HepG2 (cell line): ENCODE measurements around the gene ATP6V1G2. TPM values are rescaled to one million over a fixed set of nuclear protein-coding genes. Genes with fewer than 3 reads are reported as not detected.

Experiments
- ATAC-seq: fragments of 200-7000 bp; cut with Tn5 transposase; 3 replicates; pipeline ENCODE4 v1.9.1; 2020; ENCODE audit warnings: mild to moderate bottlenecking, moderate library complexity
- BruUV-seq: library from RNA; stranded (reverse); fragments of 400-500 nt; replicated peaks from 2 replicates; lab custom pipeline; 2021; lab: Mats Ljungman, UMichigan
- CTCF ChIA-PET: fragments of 300-600 bp; formaldehyde crosslinking; extraction: SDS; loops from one replicate; lab custom pipeline; 2021; ENCODE audit warnings: low total read pairs, inconsistent platforms, low intra/inter-chr PET ratio; lab: Yijun Ruan, JAX
- POLR2A ChIA-PET: fragments of 350-600 bp; sonication (Branson Sonifier 250); formaldehyde crosslinking; loops from one replicate; lab custom pipeline; 2020; ENCODE audit warnings: antibody characterized with exemption, inconsistent platforms; lab: Yijun Ruan, JAX
- DNase-seq: peaks from one replicate; pipeline ENCODE4 v3.0.0-alpha.2; 2015; ENCODE audit warnings: low spot score
- FAIRE-seq: peaks from 3 replicates; lab custom pipeline; 2011; peaks lifted over from hg19 to GRCh38; lab: Jason Lieb, UNC
- H2AFZ ChIP-seq: one replicate; pipeline ENCODE4 v1.6.1; 2011; ENCODE audit warnings: low read length, inconsistent platforms
- H3K27ac ChIP-seq: fragments of 300-600 bp; 3 replicates; pipeline ENCODE4 v1.8.0; 2011; ENCODE audit warnings: mixed run types, mild to moderate bottlenecking, mixed read lengths, low read length, inconsistent platforms; ENCODE audit not compliant: insufficient read depth; ENCODE audit errors: extremely low read length
- H3K27me3 ChIP-seq, 2 experiments: fragments of 200-600 bp in 1 of 2; 2 replicates in 1 of 2; 3 replicates in 1 of 2; pipeline versions ENCODE4 v1.6.0 to v1.8.0; 2011; ENCODE audit warnings: low read length in 2 of 2, mild to moderate bottlenecking in 2 of 2, moderate library complexity in 2 of 2, inconsistent platforms in 1 of 2; ENCODE audit not compliant: insufficient read depth in 2 of 2, control insufficient read depth in 1 of 2
- H3K36me3 ChIP-seq, 2 experiments: fragments of 200-600 bp in 1 of 2; replicated peaks in 1 of 2; 2 replicates in 1 of 2; 3 replicates in 1 of 2; pipeline versions ENCODE4 v1.5.1 to v1.8.0; 2011; ENCODE audit warnings: low read length in 2 of 2, inconsistent platforms in 1 of 2; ENCODE audit not compliant: insufficient read depth in 2 of 2, control insufficient read depth in 1 of 2
- H3K4me1 ChIP-seq: 2 replicates; pipeline ENCODE4 v1.5.1; 2012; ENCODE audit warnings: low read length, inconsistent platforms; ENCODE audit not compliant: insufficient read depth
- H3K4me2 ChIP-seq: 2 replicates; pipeline ENCODE4 v1.6.0; 2011; ENCODE audit warnings: low read depth, low read length, inconsistent platforms
- H3K4me3 ChIP-seq, 3 experiments: fragments of 200-600 bp in 1 of 3; sonication (generic), shearing (Covaris generic) in 1 of 3; replicated peaks in 1 of 3; 2 replicates each; pipeline ENCODE4 v1.5.1; 2011 to 2016; ENCODE audit warnings: low read length in 3 of 3, inconsistent platforms in 2 of 3, low read depth in 2 of 3, mild to moderate bottlenecking in 2 of 3, control low read depth in 1 of 3, mixed read lengths in 1 of 3; ENCODE audit not compliant: insufficient read depth in 1 of 3
- H3K79me2 ChIP-seq: one replicate; pipeline ENCODE4 v1.6.1; 2011; ENCODE audit warnings: low read length, inconsistent platforms; ENCODE audit not compliant: insufficient read depth
- H3K9ac ChIP-seq: 2 replicates; pipeline ENCODE4 v1.6.0; 2011; ENCODE audit warnings: mild to moderate bottlenecking, low read depth, low read length, inconsistent platforms; ENCODE audit not compliant: insufficient read depth
- H3K9me3 ChIP-seq: 2 replicates; pipeline ENCODE4 v1.5.1; 2012; ENCODE audit warnings: mild to moderate bottlenecking, low read length
- H4K20me1 ChIP-seq: 2 replicates; pipeline ENCODE4 v1.6.0; 2011; ENCODE audit warnings: inconsistent platforms, mild to moderate bottlenecking, low read length, moderate library complexity; ENCODE audit not compliant: insufficient read depth
- EHMT2 ChIP-seq: fragments of 200-600 bp; sonication (generic); IDR thresholded peaks from 2 replicates; pipeline ENCODE4 v1.7.0; 2017; ENCODE audit warnings: antibody characterized with exemption, low read depth, low read length, borderline replicate concordance
- NR2F1 ChIP-seq, 2 experiments: fragments of 450-650 bp in 1 of 2; formaldehyde crosslinking in 1 of 2; IDR thresholded peaks; 2 replicates each; pipeline versions ENCODE4 v1.5.0 to v1.6.1; 2016 to 2020; ENCODE audit warnings: mild to moderate bottlenecking in 1 of 2, missing compliant biosample characterization in 1 of 2, missing genetic modification reagents in 1 of 2, moderate library complexity in 1 of 2
- PATZ1 ChIP-seq: sonication (generic); formaldehyde crosslinking; IDR thresholded peaks from 2 replicates; pipeline ENCODE4 v1.4.0; 2020; ENCODE audit warnings: missing genetic modification reagents
- SALL1 ChIP-seq: sonication (generic); formaldehyde crosslinking; IDR thresholded peaks from 2 replicates; pipeline ENCODE4 v1.8.0; 2022; ENCODE audit warnings: mild to moderate bottlenecking, missing genetic modification reagents
- SIN3A ChIP-seq: IDR thresholded peaks from 2 replicates; pipeline ENCODE4 v1.6.1; 2011; ENCODE audit warnings: low read depth, mild to moderate bottlenecking, control low read depth, low read length, borderline replicate concordance
- SIX1 ChIP-seq: sonication (generic); formaldehyde crosslinking; IDR thresholded peaks from 2 replicates; pipeline ENCODE4 v1.4.0; 2020; ENCODE audit warnings: missing genetic modification reagents, borderline replicate concordance
- ZBTB20 ChIP-seq: sonication (generic); formaldehyde crosslinking; IDR thresholded peaks from 2 replicates; pipeline ENCODE4 v1.8.1; 2023; ENCODE audit warnings: missing genetic modification reagents, low read depth, mild to moderate bottlenecking, borderline replicate concordance
- ZBTB7B ChIP-seq: sonication (generic); formaldehyde crosslinking; IDR thresholded peaks from 2 replicates; pipeline ENCODE4 v1.4.0; 2020; ENCODE audit warnings: missing genetic modification reagents
- ZNF251 ChIP-seq: sonication (generic); formaldehyde crosslinking; IDR thresholded peaks from 2 replicates; pipeline ENCODE4 v1.9.0; 2021; ENCODE audit warnings: mild to moderate bottlenecking, missing genetic modification reagents
- ZNF34 ChIP-seq: sonication (generic); formaldehyde crosslinking; IDR thresholded peaks from 2 replicates; pipeline ENCODE4 v1.4.0; 2020; ENCODE audit warnings: mild to moderate bottlenecking, missing genetic modification reagents, borderline replicate concordance
- ZNF414 ChIP-seq: sonication (generic); formaldehyde crosslinking; IDR thresholded peaks from 2 replicates; pipeline ENCODE4 v1.5.0; 2020; ENCODE audit warnings: missing genetic modification reagents
- ZNF619 ChIP-seq: sonication (generic); formaldehyde crosslinking; IDR thresholded peaks from 2 replicates; pipeline ENCODE4 v1.4.0; 2020; ENCODE audit warnings: mild to moderate bottlenecking, missing genetic modification reagents
- ZNF7 ChIP-seq: IDR thresholded peaks from 2 replicates; pipeline ENCODE4 v1.6.1; 2016; ENCODE audit warnings: missing biosample characterization, missing genetic modification reagents
- ZNF75D ChIP-seq: sonication (generic); formaldehyde crosslinking; IDR thresholded peaks from 2 replicates; pipeline ENCODE4 v1.8.1; 2023; ENCODE audit warnings: missing genetic modification reagents, mild to moderate bottlenecking, borderline replicate concordance
- WGBS: methylation state at CpG from one replicate; pipeline ENCODE4 v1.1.6; 2017; ENCODE audit warnings: low lambda C conversion rate; 5-methylcytosine and 5-hydroxymethylcytosine counted together
- in situ Hi-C: cut with HindIII; loops from 2 replicates; pipeline ENCODE4 v1.10.0; 2017; ENCODE audit warnings: low pct_unique_long_range_greater_than_20kb; ENCODE audit not compliant: extremely low pct_ligation_motif_present
- intact Hi-C: fragments of 100-400 bp; cut with micrococcal nuclease; formaldehyde crosslinking; loops from one replicate; pipeline ENCODE4 v1.10.0; 2022; ENCODE audit not compliant: unreplicated experiment
- polyA plus RNA-seq, 8 experiments: library from polyadenylated mRNA; depleted of rRNA in 3 of 8; stranded (reverse) in 7 of 8; unstranded in 1 of 8; fragments of >200 nt; fragmentation: Illumina TruSeq in 4 of 8; extraction: Trizol in 4 of 8; gene quantifications; 2 replicates each; pipeline versions ENCODE4 v1.2.1 to v1.2.3, GENCODE V29; 2011 to 2016; ENCODE audit warnings: low read depth in 4 of 8, missing spikeins in 1 of 8, mixed read lengths in 1 of 8; ENCODE audit not compliant: insufficient read depth in 1 of 8
- total RNA-seq, 5 experiments: library from RNA; depleted of rRNA; stranded (reverse); fragments of >200 nt; fragmentation: Illumina TruSeq; extraction: Trizol; gene quantifications; 2 replicates each; pipeline ENCODE4 v1.2.3, GENCODE V29; 2016; ENCODE audit warnings: low read depth in 1 of 5
- TF ChIP-seq, protein P1 (sequence below): sonication (generic); formaldehyde crosslinking; IDR thresholded peaks from 2 replicates; pipeline ENCODE4 v1.5.1; 2020; ENCODE audit warnings: missing genetic modification reagents, mild to moderate bottlenecking, borderline replicate concordance
- TF ChIP-seq, protein P2 (sequence below): sonication (generic); formaldehyde crosslinking; IDR thresholded peaks from 2 replicates; pipeline ENCODE4 v1.5.0; 2020; ENCODE audit warnings: missing genetic modification reagents

ATP6V1G2 gene
- total and polyA plus RNA-seq, 2 of the 13 experiments (the other 11 are each of a cell fraction or from before 2014, with no cell fraction given), result 0.27 to 0.83 TPM

DNA sequence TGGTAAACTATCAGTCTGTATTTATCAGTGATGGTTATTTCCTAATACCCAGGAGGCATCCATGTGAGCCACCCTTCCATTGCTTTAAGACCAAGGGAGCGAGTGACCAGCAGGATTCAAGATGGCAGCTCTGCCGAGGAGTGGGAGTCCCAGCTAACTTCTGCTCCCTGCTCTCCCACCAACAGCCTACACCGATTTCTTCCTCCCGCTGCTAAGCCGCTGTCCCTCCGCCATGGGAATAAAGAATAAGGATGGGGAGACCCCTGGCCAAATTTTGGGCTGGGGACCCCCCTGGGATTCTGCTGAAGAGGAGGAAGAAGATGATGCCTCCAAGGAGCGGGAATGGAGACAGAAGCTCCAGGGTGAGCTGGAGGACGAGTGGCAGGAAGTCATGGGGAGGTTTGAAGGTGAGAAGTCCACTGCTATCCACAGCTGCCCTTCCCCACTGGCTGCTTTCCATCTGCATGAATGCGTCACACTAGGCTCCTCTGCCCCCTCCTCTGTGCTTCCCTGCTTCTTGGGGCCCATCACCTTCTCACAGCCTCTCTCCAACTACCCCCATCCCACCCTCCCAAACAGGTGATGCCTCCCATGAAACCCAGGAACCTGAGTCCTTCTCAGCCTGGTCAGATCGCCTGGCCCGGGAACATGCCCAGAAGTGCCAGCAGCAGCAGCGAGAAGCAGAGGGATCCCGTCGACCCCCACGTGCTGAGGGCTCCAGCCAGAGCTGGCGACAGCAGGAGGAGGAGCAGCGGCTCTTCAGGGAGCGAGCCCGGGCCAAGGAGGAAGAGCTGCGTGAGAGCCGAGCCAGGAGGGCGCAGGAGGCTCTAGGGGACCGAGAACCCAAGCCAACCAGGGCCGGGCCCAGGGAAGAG, 11.3 kb upstream of the ATP6V1G2 start:
- Histone ChIP-seq H3K4me2 (no peak overlapping the region), H3K9ac (no peak overlapping the region), H4K20me1 (no peaks in the 10 kb centered on the region), H3K9me3 (no peaks in the 10 kb centered on the region), H3K4me3 (no peak overlapping the region), H2AFZ (no peak overlapping the region), H3K27ac (no peak overlapping the region), H3K4me1 (no peaks in the 10 kb centered on the region), H3K27me3 (no peaks in the 10 kb centered on the region), H3K79me2 (no peaks in the 10 kb centered on the region), H3K36me3 (peaks cover 21 to 52% of the 10 kb centered on the region in 2 experiments; a peak in 4 of 5 replicates)
- POLR2A ChIA-PET, result no interaction called here
- 89% methylated on average over 24 of the region's 24 CpGs for WGBS
- in situ Hi-C loops, result no loop called here
- no peak; the same call in 2 of the 3 replicates for ATAC-seq
- no peak for FAIRE-seq
- intact Hi-C loops, result no loop called here
- no TSS peak for BruUV-seq
- CTCF ChIA-PET, result no interaction called here
- DNase-seq, result no peak
- TF ChIP-seq EHMT2 (no peak), PATZ1 (CRISPR knock-in tag) (no peak), SIN3A (no peak), ZNF7 (CRISPR knock-in tag) (no peak), ZNF414 (CRISPR knock-in tag) (no peak), ZBTB20 (CRISPR knock-in tag) (no peak), ZNF75D (CRISPR knock-in tag) (no peak), ZBTB7B (CRISPR knock-in tag) (no peak), ZNF34 (CRISPR knock-in tag) (no peak), ZNF619 (no peak), NR2F1 (CRISPR knock-in tag; IDR thresholded peaks at IDR 0.05) (no peak), SALL1 (CRISPR knock-in tag) (no peak), ZNF251 (CRISPR knock-in tag) (no peak), SIX1 (CRISPR knock-in tag) (no peak)
- TF ChIP-seq, protein P1, sequence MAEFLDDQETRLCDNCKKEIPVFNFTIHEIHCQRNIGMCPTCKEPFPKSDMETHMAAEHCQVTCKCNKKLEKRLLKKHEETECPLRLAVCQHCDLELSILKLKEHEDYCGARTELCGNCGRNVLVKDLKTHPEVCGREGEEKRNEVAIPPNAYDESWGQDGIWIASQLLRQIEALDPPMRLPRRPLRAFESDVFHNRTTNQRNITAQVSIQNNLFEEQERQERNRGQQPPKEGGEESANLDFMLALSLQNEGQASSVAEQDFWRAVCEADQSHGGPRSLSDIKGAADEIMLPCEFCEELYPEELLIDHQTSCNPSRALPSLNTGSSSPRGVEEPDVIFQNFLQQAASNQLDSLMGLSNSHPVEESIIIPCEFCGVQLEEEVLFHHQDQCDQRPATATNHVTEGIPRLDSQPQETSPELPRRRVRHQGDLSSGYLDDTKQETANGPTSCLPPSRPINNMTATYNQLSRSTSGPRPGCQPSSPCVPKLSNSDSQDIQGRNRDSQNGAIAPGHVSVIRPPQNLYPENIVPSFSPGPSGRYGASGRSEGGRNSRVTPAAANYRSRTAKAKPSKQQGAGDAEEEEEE (CRISPR knock-in tag), result no peak
- TF ChIP-seq, protein P2, sequence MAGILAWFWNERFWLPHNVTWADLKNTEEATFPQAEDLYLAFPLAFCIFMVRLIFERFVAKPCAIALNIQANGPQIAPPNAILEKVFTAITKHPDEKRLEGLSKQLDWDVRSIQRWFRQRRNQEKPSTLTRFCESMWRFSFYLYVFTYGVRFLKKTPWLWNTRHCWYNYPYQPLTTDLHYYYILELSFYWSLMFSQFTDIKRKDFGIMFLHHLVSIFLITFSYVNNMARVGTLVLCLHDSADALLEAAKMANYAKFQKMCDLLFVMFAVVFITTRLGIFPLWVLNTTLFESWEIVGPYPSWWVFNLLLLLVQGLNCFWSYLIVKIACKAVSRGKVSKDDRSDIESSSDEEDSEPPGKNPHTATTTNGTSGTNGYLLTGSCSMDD, result no peak
